GM12892 (cell line): Measurements from ENCODE around the gene SHISA6.

Experiments
- POLR2A ChIP-seq: IDR thresholded peaks from 2 replicates; pipeline ENCODE4 v1.6.1; 2011; ENCODE audit warnings: low read depth, low read length, control low read depth
- POLR2AphosphoS5 ChIP-seq: IDR thresholded peaks from 2 replicates; pipeline ENCODE4 v1.6.1; 2011; ENCODE audit warnings: low read depth, low read length, control low read depth

- TF ChIP-seq POLR2AphosphoS5 = no peak
- TF ChIP-seq POLR2A = no peak
Measured at GRCh38 chr17:11582217-11582616, 341.2 kb downstream of the SHISA6 start.
